Activated CD4-positive, alpha-beta memory T cell treated with anti-CD3 and anti-CD28 coated beads, Interleukin-2, amount 10 ng/mL, durations not matched to agents 7 days and 5 days (primary cell): ENCODE data around the gene OTUB2. TPM values are rescaled to one million over a fixed set of nuclear protein-coding genes. Genes with fewer than 3 reads are reported as not detected.

Source experiments
- CTCF ChIA-PET: fragments of 350-600 bp; sonication (Branson Sonifier 250); formaldehyde crosslinking; loops from one replicate; lab custom pipeline; 2021; ENCODE audit warnings: antibody characterized with exemption, inconsistent platforms; lab: Charles Lee
- POLR2A ChIA-PET: fragments of 350-600 bp; sonication (Branson Sonifier 250); formaldehyde crosslinking; loops from one replicate; lab custom pipeline; 2021; ENCODE audit warnings: antibody characterized with exemption; lab: Charles Lee
- DNase-seq: peaks from one replicate; pipeline ENCODE4 v3.0.0-alpha.2; 2020
- H3K27ac Mint-ChIP-seq: one replicate; pipeline ENCODE4 v1.8.0; 2021; ENCODE audit warnings: mild to moderate bottlenecking, mixed read lengths
- H3K27me3 Mint-ChIP-seq: one replicate; pipeline ENCODE4 v1.8.0; 2021; ENCODE audit warnings: mixed read lengths
- H3K36me3 Mint-ChIP-seq: one replicate; pipeline ENCODE4 v1.8.0; 2021; ENCODE audit warnings: low read depth, mixed read lengths
- H3K4me1 Mint-ChIP-seq: one replicate; pipeline ENCODE4 v1.8.0; 2021; ENCODE audit warnings: mixed read lengths
- H3K4me3 Mint-ChIP-seq: one replicate; pipeline ENCODE4 v1.8.0; 2021; ENCODE audit warnings: mild to moderate bottlenecking, mixed read lengths
- H3K9me3 Mint-ChIP-seq: one replicate; pipeline ENCODE4 v1.8.0; 2021; ENCODE audit warnings: mixed read lengths
- total RNA-seq, 2 experiments: library from RNA; stranded (reverse); gene quantifications; one replicate each; pipeline ENCODE4 v1.2.3, GENCODE V29; 2021

The OTUB2 gene
- total RNA-seq, 2 experiments from 2014 or later = 7.3 to 7.9 TPM

DNA sequence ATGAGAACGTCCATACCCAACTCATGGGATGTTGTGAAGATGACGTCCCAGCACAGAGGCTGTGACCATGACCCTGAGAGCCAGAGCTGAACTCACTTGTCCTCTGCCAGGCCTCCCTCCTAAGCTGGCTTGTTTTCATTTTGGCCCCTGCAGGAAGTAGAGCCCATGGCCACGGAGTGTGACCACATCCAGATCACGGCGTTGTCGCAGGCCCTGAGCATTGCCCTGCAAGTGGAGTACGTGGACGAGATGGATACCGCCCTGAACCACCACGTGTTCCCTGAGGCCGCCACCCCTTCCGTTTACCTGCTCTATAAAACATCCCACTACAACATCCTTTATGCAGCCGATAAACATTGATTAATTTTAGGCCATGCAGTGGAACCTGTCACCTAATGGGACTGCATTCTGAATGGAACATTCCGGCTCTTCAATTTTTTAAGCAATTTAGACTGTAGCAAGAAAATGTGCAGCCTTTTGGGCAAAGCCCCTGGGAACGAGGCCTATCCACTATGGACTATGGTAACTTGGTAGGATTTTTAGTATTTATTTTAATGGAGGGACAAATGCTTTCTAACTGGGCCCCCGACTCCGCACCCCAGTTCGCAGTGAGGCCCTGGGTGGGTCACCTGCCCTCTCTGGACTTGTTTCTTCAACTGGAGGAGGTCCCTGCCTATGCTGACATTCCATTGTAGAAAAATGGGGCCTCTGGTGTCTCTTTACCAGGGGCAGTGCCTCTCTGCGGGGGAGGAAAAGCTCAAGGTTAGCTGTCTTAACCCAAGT, 19.6 kb downstream of the OTUB2 start:
- no peaks in the 10 kb centered on the region for H3K9me3 Mint-ChIP-seq
- no peak for DNase-seq
- H3K4me1 Mint-ChIP-seq = no peaks in the 10 kb centered on the region
- H3K27me3 Mint-ChIP-seq = no peaks in the 10 kb centered on the region
- H3K27ac Mint-ChIP-seq = no peak overlapping the region
- POLR2A ChIA-PET = interaction anchor here (1.4 kb wide), 1 partner anchor 10 kb away, joined by 5 read pairs; no protein-coding TSS in a partner anchor
- CTCF ChIA-PET = interaction anchor here (1.0 to 3.1 kb wide), 3 partner anchors 9 to 91 kb away, joined by 3 to 10 read pairs (median 4); no protein-coding TSS in a partner anchor
- H3K4me3 Mint-ChIP-seq = no peak overlapping the region
- H3K36me3 Mint-ChIP-seq = peaks cover 43% of the 10 kb centered on the region

DNA sequence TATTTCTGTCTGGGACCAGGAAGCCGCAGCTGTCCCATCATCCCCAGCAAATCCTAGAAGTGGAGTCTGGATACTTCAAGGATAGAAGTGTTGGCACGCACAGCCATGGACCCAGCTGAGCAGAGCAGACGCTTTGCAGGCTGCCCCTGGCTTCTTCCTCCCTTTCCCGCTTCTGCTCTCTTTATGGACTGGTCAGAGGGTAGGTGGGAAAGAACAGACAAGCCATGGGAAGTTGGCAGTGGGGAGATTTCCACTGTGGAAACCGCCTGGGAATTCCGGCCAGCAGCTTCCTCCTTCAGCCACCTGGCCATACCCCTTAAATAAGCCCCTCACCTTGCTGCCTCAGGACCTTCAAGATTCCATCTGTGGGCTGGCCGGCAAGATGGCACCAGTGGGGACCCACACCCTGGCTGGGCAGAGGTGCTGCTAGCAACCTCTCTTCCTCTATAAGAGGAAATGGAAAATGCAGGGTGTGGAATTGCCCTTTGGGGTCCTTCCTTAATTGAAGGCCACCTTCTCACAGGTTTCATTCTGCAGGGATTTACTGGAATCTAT, 20.6 kb downstream of the OTUB2 start:
- CTCF ChIA-PET = interaction anchor here (1.0 to 3.1 kb wide), 3 partner anchors 10 to 90 kb away, joined by 3 to 10 read pairs (median 4); no protein-coding TSS in a partner anchor

DNA sequence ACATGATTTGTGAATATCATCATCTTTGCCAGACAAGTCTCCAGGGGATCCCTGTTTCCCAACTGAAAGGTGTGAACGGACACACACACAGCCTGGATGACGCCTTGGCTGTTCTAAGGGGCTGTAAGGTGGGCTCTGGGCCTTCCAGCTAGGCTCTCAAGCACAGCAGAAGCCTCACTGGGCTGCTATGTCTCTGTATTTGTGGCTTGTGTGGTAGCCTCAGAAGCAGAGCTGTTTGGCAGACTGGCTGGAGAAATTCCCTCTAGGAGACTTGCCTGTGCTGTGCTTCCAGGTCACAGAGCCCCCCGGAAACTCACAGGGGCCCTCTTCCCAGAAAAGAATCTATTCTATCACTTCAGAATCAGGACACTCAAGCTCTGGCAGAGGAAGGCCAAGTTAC, 21.4 kb downstream of the OTUB2 start:
- ChIA-PET POLR2A (interaction anchor here (1.0 to 1.5 kb wide), 2 partner anchors 10 to 20 kb away, joined by 3 read pairs; no protein-coding TSS in a partner anchor), CTCF (interaction anchor here (1.3 to 3.1 kb wide), 3 partner anchors 11 to 89 kb away, joined by 3 to 10 read pairs (median 4); no protein-coding TSS in a partner anchor)
- Mint-ChIP-seq H3K4me1 (peaks cover 10% of the 10 kb centered on the region), H3K27ac (no peak overlapping the region), H3K9me3 (no peaks in the 10 kb centered on the region), H3K27me3 (no peaks in the 10 kb centered on the region), H3K36me3 (peaks cover 61% of the 10 kb centered on the region), H3K4me3 (no peak overlapping the region)
- peak; percentile 9 for DNase-seq

More for the DNA sequence above, 20.6 kb downstream of the OTUB2 start:
- Mint-ChIP-seq H3K36me3 (peaks cover 53% of the 10 kb centered on the region), H3K4me1 (peaks cover 1% of the 10 kb centered on the region), H3K27me3 (no peaks in the 10 kb centered on the region), H3K9me3 (no peaks in the 10 kb centered on the region), H3K4me3 (no peak overlapping the region), H3K27ac (no peak overlapping the region)
- no peak for DNase-seq
- POLR2A ChIA-PET = interaction anchor here (1.5 kb wide), 1 partner anchor 19 kb away, joined by 3 read pairs; no protein-coding TSS in a partner anchor

DNA sequence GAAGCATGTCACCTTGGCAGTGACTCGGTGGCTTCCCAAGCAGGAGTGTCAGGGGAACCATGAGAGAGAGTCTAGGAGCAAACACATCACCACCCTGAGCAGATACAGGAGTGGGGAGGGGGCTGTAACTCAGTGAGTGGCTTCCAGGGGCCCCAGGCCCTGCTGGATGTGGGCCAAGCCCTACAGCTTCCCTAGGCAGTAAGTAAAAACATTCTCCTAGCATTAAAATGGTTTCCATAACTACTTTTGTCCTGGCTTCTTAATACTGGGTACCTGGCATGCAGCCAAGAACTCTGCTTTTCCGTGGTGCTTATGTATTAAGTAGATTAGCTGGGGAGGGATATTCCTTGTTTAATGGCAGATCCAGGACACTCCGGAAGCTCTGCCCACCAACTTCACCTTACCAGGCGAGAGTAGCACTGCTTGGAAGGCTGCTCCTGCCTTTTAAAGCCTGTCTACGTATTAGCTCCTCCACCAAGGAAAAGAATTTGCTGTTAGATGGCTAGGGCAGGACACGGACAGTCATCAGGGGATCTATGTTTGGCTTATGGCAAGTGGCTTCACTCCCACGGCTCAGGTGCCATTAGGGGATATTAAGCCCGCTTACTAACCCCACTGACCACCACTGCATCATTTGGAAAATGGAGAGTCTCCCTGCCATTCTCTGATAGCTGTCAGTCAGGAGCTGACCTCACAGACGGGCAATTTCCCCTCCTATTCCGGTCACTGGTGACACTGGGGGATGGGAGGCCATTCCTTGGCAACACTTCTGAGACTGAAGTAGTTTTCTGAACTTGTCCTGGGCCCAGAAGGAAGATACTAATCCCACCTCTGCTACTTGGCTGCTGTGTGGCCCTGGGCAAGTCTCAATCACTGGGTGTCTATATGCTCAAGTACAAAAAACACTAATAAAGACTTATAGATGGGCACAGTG, 22.8 kb downstream of the OTUB2 start:
- POLR2A ChIA-PET = interaction anchor here (1.0 kb wide), 1 partner anchor 8 kb away, joined by 3 read pairs; no protein-coding TSS in a partner anchor

DNA sequence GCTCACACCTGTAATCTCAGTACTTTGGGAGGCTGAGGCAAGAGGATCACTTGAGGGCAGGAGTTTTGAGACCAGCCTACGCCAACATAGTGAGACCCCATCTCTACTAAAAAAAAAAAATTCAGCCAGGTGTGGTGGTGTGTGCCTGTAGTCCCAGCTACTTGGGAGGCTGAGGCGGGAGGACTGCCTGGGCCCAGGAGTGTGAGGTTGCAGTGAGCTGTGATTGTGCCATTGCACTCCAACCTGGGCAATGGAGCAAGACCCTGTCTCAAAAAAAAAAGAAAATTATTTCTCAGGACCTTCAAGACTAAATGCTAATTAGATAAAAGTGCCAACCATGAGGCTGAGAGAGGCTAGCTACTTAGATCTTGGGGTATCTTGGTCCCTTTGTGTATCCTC, 23.5 kb downstream of the OTUB2 start:
- POLR2A ChIA-PET = no interaction called here
- no peaks in the 10 kb centered on the region for H3K9me3 Mint-ChIP-seq
- CTCF ChIA-PET = interaction anchor here (0.9 to 4.8 kb wide), 4 partner anchors 14 to 131 kb away, joined by 3 to 29 read pairs (median 12); no protein-coding TSS in a partner anchor
- no peaks in the 10 kb centered on the region for H3K27me3 Mint-ChIP-seq
- no peak for DNase-seq
- H3K27ac Mint-ChIP-seq = no peak overlapping the region
- H3K36me3 Mint-ChIP-seq = peaks cover 73% of the 10 kb centered on the region
- no peak overlapping the region for H3K4me3 Mint-ChIP-seq
- peaks cover 24% of the 10 kb centered on the region for H3K4me1 Mint-ChIP-seq

More for the DNA sequence above, 22.8 kb downstream of the OTUB2 start:
- Mint-ChIP-seq H3K27me3 (no peaks in the 10 kb centered on the region), H3K27ac (no peak overlapping the region), H3K4me3 (no peak overlapping the region), H3K9me3 (no peaks in the 10 kb centered on the region), H3K4me1 (peaks cover 18% of the 10 kb centered on the region), H3K36me3 (peaks cover 69% of the 10 kb centered on the region)
- peak; percentile 6 for DNase-seq
- CTCF ChIA-PET = interaction anchor here (0.9 to 4.8 kb wide), 6 partner anchors 13 to 131 kb away, joined by 3 to 29 read pairs (median 3); no protein-coding TSS in a partner anchor

DNA sequence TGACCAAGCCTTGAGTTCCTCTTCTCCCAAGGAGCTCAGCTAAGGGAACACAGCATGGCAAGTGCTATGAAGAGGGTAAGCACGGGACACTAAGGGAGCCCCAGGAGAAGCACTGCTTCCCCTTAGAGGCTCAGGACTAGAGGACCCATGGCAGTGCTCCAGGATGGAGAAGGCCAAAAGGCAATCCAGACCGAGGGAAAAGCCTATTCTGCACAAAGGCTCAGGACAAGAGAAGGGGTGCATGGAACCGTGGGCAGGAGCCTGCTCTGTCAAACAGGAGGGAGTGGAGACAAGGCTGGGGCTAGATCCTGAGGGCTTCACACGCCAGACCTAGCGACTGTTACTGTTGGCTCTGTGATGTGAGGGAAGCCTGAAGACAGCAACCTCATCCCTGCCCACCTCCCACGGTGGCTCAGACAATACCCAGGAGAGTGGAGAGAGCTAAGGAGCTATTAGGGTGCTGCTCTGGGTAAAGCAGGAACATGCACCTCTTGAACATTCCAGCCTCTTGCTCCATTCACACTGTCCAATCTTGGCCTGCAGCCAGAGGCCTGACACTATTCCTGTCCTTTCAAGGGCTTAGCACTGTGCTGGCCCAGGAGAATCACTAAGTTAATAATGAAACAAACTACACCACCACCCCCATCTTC, 24.2 kb downstream of the OTUB2 start:
- no peaks in the 10 kb centered on the region for H3K27me3 Mint-ChIP-seq
- peaks cover 32% of the 10 kb centered on the region for H3K4me1 Mint-ChIP-seq
- H3K36me3 Mint-ChIP-seq = peaks cover 78% of the 10 kb centered on the region
- H3K9me3 Mint-ChIP-seq = no peaks in the 10 kb centered on the region
- H3K4me3 Mint-ChIP-seq = no peak overlapping the region
- POLR2A ChIA-PET = interaction anchor here (1.0 to 4.8 kb wide), 2 partner anchors 31 to 33 kb away, joined by 3 to 30 read pairs; partner anchors contain the start of genes DDX24 and IFI27L1
- H3K27ac Mint-ChIP-seq = no peak overlapping the region
- CTCF ChIA-PET = interaction anchor here (1.4 to 4.8 kb wide), 3 partner anchors 14 to 87 kb away, joined by 4 to 29 read pairs (median 22); no protein-coding TSS in a partner anchor
- DNase-seq = peak; percentile 13

DNA sequence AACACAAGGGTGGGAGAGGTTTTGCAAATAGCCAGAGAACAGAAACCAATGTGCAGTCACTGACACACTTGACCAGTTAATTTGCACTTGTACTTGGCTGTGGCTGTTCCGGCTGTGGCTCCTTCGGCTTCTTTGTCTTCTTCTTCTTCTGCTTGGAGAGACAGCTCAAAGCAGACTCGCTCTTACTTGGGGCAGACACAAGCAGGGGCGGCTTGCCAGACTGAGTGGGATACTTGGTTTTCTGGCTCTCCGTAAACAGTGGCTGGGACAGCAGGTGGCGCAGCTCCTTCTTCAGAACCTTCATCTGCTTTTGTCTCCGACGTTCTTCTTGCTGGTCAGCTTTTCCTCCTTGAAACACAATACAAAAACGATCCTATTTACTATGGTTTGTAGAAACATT, 25.0 kb downstream of the OTUB2 start:
- H3K27me3 Mint-ChIP-seq = no peaks in the 10 kb centered on the region
- ChIA-PET POLR2A (interaction anchor here (1.0 to 4.8 kb wide), 3 partner anchors 13 to 34 kb away, joined by 3 to 30 read pairs (median 4); partner anchors contain the start of genes DDX24 and IFI27L1), CTCF (interaction anchor here (1.4 to 4.8 kb wide), 6 partner anchors 15 to 129 kb away, joined by 4 to 29 read pairs (median 9); partner anchors contain the start of genes DDX24, IFI27L1 and IFI27L2)
- H3K27ac Mint-ChIP-seq = peak overlapping the region; percentile 5
- DNase-seq = peak; percentile 16
- H3K4me3 Mint-ChIP-seq = no peak overlapping the region
- no peaks in the 10 kb centered on the region for H3K9me3 Mint-ChIP-seq
- H3K4me1 Mint-ChIP-seq = peaks cover 39% of the 10 kb centered on the region
- peaks cover 79% of the 10 kb centered on the region for H3K36me3 Mint-ChIP-seq

DNA sequence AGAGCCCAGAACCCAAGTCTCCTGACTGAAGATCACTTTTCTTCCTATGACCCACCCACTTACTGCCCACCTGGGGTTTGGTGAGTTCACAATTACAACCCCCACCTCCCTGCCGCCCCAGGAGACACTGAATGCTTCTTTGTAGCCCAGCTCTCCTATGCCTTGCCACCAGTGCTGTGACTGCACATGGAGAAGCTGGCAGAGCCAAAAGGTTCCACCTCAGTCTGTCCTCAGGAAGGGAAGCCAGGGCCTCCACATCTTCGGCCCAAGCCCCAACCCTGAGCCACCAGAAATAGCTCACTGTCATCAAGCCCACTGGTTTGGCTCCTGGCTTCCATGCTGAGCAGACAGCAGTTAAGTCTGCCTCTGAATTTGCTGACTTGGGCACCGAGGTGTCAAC, 25.6 kb downstream of the OTUB2 start:
- Mint-ChIP-seq H3K27me3 (no peaks in the 10 kb centered on the region), H3K4me1 (peaks cover 46% of the 10 kb centered on the region), H3K4me3 (no peak overlapping the region), H3K9me3 (no peaks in the 10 kb centered on the region), H3K36me3 (peaks cover 86% of the 10 kb centered on the region), H3K27ac (peak overlapping the region; percentile 42)
- CTCF ChIA-PET = interaction anchor here (0.6 to 4.8 kb wide), 8 partner anchors 16 to 129 kb away, joined by 3 to 29 read pairs (median 7); partner anchors contain the start of genes DDX24, IFI27L1 and IFI27L2
- POLR2A ChIA-PET = interaction anchor here (1.0 to 4.8 kb wide), 4 partner anchors 13 to 77 kb away, joined by 3 to 30 read pairs (median 4); partner anchors contain the start of genes DDX24, IFI27L1 and IFI27L2
- DNase-seq = peak; percentile 9

DNA sequence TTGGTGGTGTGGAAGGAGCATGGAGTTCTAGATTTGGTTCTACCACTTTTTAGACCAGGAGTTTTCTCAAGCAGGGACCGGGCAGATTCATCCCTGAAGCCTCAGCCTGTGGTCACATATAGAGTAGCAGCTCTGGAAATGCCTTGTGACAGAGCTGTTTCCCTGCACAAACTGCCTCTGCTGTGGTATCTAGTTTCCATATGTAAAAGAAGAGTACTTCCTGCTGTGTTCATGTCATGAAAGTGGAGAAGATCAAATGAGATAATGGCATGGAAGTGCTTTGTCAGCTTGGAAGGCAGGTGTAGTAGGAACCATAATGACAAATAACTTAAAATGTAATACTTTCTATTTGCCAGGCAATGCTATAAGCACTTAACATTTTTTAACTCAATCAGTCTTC, 26.1 kb downstream of the OTUB2 start:
- CTCF ChIA-PET = interaction anchor here (0.6 to 4.8 kb wide), 7 partner anchors 16 to 128 kb away, joined by 3 to 29 read pairs (median 8); partner anchors contain the start of genes DDX24, IFI27L1 and IFI27L2
- H3K36me3 Mint-ChIP-seq = peaks cover 86% of the 10 kb centered on the region
- POLR2A ChIA-PET = interaction anchor here (1.0 to 4.8 kb wide), 5 partner anchors 12 to 77 kb away, joined by 3 to 30 read pairs (median 4); partner anchors contain the start of genes DDX24, IFI27L1 and IFI27L2
- no peaks in the 10 kb centered on the region for H3K9me3 Mint-ChIP-seq
- H3K4me1 Mint-ChIP-seq = peaks cover 50% of the 10 kb centered on the region
- H3K4me3 Mint-ChIP-seq = no peak overlapping the region
- no peaks in the 10 kb centered on the region for H3K27me3 Mint-ChIP-seq
- peak; percentile 15 for DNase-seq
- H3K27ac Mint-ChIP-seq = peak overlapping the region; percentile 42

DNA sequence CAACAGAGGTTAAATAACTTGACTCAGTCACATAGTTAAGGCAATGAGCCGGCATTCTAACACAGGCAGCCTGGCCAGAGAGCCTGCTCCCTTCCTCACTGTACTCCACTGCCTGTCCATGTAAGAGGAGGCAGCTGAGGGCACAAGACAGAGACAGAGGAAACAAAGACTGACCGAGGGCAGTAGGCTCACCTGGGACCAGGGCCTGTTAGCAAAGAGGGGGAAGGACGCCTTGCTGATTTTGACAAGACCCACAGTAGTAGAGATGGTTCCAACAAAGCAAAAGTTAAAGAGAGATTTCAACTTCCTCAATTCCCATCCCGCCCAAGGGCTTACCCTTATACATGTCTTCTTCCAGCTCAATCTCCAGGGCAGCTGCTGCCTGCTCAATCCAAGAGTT, 26.5 kb downstream of the OTUB2 start:
- Mint-ChIP-seq H3K4me1 (peaks cover 55% of the 10 kb centered on the region), H3K9me3 (no peaks in the 10 kb centered on the region), H3K27ac (peak overlapping the region; percentile 42), H3K36me3 (peaks cover 87% of the 10 kb centered on the region), H3K27me3 (no peaks in the 10 kb centered on the region), H3K4me3 (no peak overlapping the region)
- CTCF ChIA-PET = interaction anchor here (1.0 to 4.8 kb wide), 6 partner anchors 12 to 84 kb away, joined by 3 to 29 read pairs (median 8); partner anchors contain the start of genes DDX24, IFI27L1 and IFI27L2
- peak; percentile 11 for DNase-seq
- POLR2A ChIA-PET = interaction anchor here (1.0 to 4.8 kb wide), 5 partner anchors 12 to 77 kb away, joined by 3 to 30 read pairs (median 4); partner anchors contain the start of genes DDX24, IFI27L1 and IFI27L2

DNA sequence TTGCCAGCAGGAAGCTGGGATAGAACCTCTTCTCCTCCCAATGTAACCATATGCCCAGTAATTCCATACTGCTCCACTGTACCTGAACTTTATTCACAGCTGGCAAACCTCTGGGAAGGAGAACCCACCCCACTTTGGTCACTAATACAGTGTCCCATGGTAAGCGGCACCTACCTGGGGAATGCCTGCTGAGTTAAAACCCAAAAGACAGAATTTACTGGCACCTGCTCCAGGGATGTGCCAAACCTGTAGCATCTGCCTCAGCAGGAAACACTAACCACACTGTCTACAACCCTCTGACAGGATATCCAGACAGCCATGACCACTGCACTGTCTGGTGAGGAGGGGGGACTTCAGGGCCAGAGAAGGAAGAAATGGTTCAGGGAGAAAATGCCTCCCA, 28.3 kb downstream of the OTUB2 start:
- H3K9me3 Mint-ChIP-seq = no peaks in the 10 kb centered on the region
- no peak overlapping the region for H3K4me3 Mint-ChIP-seq
- DNase-seq = no peak
- peaks cover 90% of the 10 kb centered on the region for H3K36me3 Mint-ChIP-seq
- H3K4me1 Mint-ChIP-seq = peaks cover 67% of the 10 kb centered on the region
- POLR2A ChIA-PET = interaction anchor here (4.8 kb wide), 1 partner anchor 27 kb away, joined by 30 read pairs; the partner anchor contains the start of genes DDX24 and IFI27L1
- CTCF ChIA-PET = interaction anchor here (0.5 to 1.6 kb wide), 4 partner anchors 18 to 764 kb away, joined by 3 to 5 read pairs (median 4); partner anchors contain the start of genes DDX24 and IFI27L1
- no peaks in the 10 kb centered on the region for H3K27me3 Mint-ChIP-seq
- H3K27ac Mint-ChIP-seq = peak overlapping the region; percentile 45
